ENCODE measurements around the gene NEDD8.

GRCh38 chr14:24178399-24179178 is 53.6 kb downstream of the NEDD8 start:
- TF ChIP-seq, protein P1, sequence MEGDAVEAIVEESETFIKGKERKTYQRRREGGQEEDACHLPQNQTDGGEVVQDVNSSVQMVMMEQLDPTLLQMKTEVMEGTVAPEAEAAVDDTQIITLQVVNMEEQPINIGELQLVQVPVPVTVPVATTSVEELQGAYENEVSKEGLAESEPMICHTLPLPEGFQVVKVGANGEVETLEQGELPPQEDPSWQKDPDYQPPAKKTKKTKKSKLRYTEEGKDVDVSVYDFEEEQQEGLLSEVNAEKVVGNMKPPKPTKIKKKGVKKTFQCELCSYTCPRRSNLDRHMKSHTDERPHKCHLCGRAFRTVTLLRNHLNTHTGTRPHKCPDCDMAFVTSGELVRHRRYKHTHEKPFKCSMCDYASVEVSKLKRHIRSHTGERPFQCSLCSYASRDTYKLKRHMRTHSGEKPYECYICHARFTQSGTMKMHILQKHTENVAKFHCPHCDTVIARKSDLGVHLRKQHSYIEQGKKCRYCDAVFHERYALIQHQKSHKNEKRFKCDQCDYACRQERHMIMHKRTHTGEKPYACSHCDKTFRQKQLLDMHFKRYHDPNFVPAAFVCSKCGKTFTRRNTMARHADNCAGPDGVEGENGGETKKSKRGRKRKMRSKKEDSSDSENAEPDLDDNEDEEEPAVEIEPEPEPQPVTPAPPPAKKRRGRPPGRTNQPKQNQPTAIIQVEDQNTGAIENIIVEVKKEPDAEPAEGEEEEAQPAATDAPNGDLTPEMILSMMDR (IDR thresholded peaks at IDR 0.05 in 8 of 11, conservative IDR thresholded peaks at IDR 0.05 in 3 of 11) = no peak
- no peak for TF ChIP-seq POLR2A (IDR thresholded peaks at IDR 0.05)
- no peak for TF ChIP-seq POLR2AphosphoS5 (IDR thresholded peaks at IDR 0.05)

Data from spleen (tissue), 7 donors.